Cardiac fibroblast (primary cell): ENCODE measurements around the gene ZCCHC8.
"Not testable (repeated sequence)": the region's sequence is repeated elsewhere in the genome, so short reads cannot be mapped to it uniquely, and the experiment has no call there.

Experiments used
- DNase-seq, 2 donors: peaks; one replicate each; pipeline versions ENCODE4 v3.0.0 to v3.0.0-alpha.2; 2010; ENCODE audit warnings: low read depth in 2 of 2
- H3K4me3 ChIP-seq, 2 donors: replicated peaks in 1 of 2; 1 replicate in 1 of 2; 2 replicates in 1 of 2; pipeline ENCODE4 v1.5.1; 2011; ENCODE audit warnings: low read depth in 2 of 2, low read length in 2 of 2, mild to moderate bottlenecking in 2 of 2, moderate library complexity in 1 of 2
- CTCF ChIP-seq: IDR thresholded peaks from one replicate; pipeline ENCODE4 v1.5.1; 2011; ENCODE audit warnings: low read depth, mild to moderate bottlenecking, low read length, inconsistent platforms

The ZCCHC8 gene

GRCh38 chr12:122501489-122501989 lies 807 bp upstream of the ZCCHC8 start:
- no peak for TF ChIP-seq CTCF
- no peak for DNase-seq
- H3K4me3 ChIP-seq: no peak overlapping the region

GRCh38 chr12:122499991-122500684 lies 594 bp downstream of the ZCCHC8 start:
- DNase-seq: peak; percentile 66 to 77
- no peak for TF ChIP-seq CTCF

DNA sequence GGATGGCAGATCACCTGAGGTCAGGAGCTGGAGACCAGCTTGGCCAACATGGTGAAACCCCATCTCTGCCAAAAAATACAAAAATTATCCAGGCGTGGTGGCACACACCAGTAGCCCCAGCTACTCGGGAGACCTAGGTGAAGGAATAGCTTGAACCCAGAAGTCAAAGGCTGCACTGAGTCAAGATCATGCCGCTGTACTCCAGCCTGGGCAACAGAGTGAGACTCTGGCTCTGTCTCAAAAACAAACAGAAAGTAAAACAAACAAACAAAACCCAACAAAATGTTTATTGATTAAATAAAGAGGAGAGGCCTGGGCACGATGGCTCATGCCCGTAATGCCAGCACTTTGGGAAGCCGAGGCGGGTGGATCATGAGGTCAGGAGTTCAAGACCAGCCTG lies 5.5 kb downstream of the ZCCHC8 start:
- no peak for TF ChIP-seq CTCF
- no peak for DNase-seq

More at GRCh38 chr12:122499991-122500684, 594 bp downstream of the ZCCHC8 start:
- H3K4me3 ChIP-seq: peak overlapping the region; percentile 87 to 88

DNA sequence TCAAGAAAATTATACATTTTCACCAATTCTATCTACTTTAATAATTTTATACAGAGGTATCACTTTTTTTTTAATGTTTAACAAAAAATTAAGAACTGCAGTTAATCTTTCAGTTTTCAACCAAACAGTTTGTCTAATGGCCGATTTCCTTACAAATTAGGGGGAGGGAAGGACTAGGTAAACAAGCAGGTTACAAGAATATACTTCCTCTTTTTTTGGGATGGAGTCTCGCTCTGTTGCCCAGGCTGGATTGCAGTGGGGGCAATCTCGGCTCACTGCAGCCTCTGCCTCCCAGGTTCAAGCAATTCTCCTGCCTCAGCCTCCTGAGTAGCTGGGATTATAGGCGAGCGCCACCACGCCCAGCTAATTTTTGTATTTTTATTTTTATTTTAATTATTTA lies 7.5 kb downstream of the ZCCHC8 start:
- DNase-seq, H3K4me3 ChIP-seq: not testable (repeated sequence)

More for the DNA sequence above, 5.5 kb downstream of the ZCCHC8 start:
- no peak overlapping the region for H3K4me3 ChIP-seq

DNA sequence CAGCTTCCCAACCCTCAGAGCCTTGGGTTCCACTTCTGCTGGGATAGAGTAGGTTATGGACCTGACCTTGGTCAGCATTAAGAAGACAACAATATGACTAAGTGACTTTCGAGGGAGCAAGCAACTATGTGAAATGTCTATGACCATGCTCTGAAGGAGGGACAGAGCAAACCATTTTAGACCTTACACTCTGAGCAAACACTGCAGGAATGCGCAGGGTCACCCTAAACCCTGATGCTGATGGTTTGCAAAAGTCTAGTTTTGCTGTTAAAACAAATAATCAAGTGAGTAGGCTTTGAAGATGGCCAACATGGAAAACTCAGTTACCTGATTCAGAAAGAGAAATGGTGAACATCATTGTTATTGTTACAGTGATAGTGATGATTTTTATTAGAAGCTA lies 8.7 kb downstream of the ZCCHC8 start:
- DNase-seq: no peak
- no peak for TF ChIP-seq CTCF
- H3K4me3 ChIP-seq: no peak overlapping the region

DNA sequence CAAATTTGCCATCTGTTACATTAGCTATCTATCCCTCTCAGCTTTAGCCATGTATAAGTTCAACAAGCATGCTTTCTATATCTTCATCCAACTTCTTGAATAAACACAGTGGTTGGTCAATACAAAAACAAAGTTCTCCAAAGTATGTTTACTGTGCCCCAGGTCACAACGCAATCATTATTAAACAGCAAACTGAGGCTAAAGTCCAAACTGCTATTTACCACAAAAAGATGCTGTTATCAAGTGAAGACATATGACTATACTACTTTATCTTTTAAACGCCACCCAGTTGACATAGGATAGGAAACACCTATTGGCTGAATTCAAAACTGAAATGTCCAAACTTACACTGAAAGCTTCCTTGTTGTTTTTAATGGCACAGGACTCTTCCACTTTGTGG lies 11.7 kb downstream of the ZCCHC8 start:
- no peak for DNase-seq
- H3K4me3 ChIP-seq: no peak overlapping the region
- no peak for TF ChIP-seq CTCF

GRCh38 chr12:122487807-122488206 lies 12.9 kb downstream of the ZCCHC8 start:
- not testable (repeated sequence) for DNase-seq

GRCh38 chr12:122486805-122487426 lies 13.8 kb downstream of the ZCCHC8 start:
- no peak overlapping the region for H3K4me3 ChIP-seq
- no peak for DNase-seq
- TF ChIP-seq CTCF: no peak

More at GRCh38 chr12:122487807-122488206, 12.9 kb downstream of the ZCCHC8 start:
- H3K4me3 ChIP-seq: not testable (repeated sequence)

GRCh38 chr12:122486360-122486759 lies 14.4 kb downstream of the ZCCHC8 start:
- H3K4me3 ChIP-seq, DNase-seq: not testable (repeated sequence)

GRCh38 chr12:122484385-122484784 lies 16.3 kb downstream of the ZCCHC8 start:
- not testable (repeated sequence) for H3K4me3 ChIP-seq, DNase-seq
